Activated T-helper 1 cell treated with anti-CD3 and anti-CD28 coated beads, Interleukin-12 subunit alpha, Interleukin-12 subunit beta, Interleukin-2, Interleukin-4 antibody, amounts not matched to agents 30 ng/mL and 10 ng/mL and 1 ng/mL, durations not matched to agents 14 hours and 24 hours and 36 hours (primary cell): ENCODE measurements around the gene ERC1. TPM values are rescaled to one million over a fixed set of nuclear protein-coding genes. Genes with fewer than 3 reads are reported as not detected.
"Not testable (repeated sequence)": the region's sequence is repeated elsewhere in the genome, so short reads cannot be mapped to it uniquely, and the experiment has no call there.

Experiments used
- DNase-seq: peaks from one replicate; pipeline ENCODE4 v3.0.0; 2021; ENCODE audit warnings: low spot score
- H3K27ac Mint-ChIP-seq: one replicate; pipeline ENCODE4 v1.8.0; 2021; ENCODE audit warnings: mild to moderate bottlenecking, mixed read lengths
- H3K27me3 Mint-ChIP-seq: one replicate; pipeline ENCODE4 v1.8.0; 2022; ENCODE audit warnings: mild to moderate bottlenecking, moderate library complexity, mixed read lengths; ENCODE audit not compliant: insufficient read depth
- H3K36me3 Mint-ChIP-seq: one replicate; pipeline ENCODE4 v1.8.0; 2021; ENCODE audit warnings: low read depth, mixed read lengths
- H3K4me1 Mint-ChIP-seq: one replicate; pipeline ENCODE4 v1.8.0; 2021; ENCODE audit warnings: low read depth, mixed read lengths
- H3K4me3 Mint-ChIP-seq: one replicate; pipeline ENCODE4 v1.8.0; 2021; ENCODE audit warnings: mild to moderate bottlenecking, moderate library complexity, mixed read lengths
- H3K9me3 Mint-ChIP-seq: one replicate; pipeline ENCODE4 v1.8.0; 2021; ENCODE audit warnings: mixed read lengths
- intact Hi-C: fragments of 100-400 bp; cut with micrococcal nuclease; formaldehyde crosslinking; loops from one replicate; pipeline ENCODE4 v1.15.1; 2024
- total RNA-seq: library from RNA; stranded (reverse); gene quantifications from 2 replicates; pipeline ENCODE4 v1.2.3, GENCODE V29; 2022

The ERC1 gene
- total RNA-seq, 1 donor from 2014 or later, result 33.6 TPM

DNA sequence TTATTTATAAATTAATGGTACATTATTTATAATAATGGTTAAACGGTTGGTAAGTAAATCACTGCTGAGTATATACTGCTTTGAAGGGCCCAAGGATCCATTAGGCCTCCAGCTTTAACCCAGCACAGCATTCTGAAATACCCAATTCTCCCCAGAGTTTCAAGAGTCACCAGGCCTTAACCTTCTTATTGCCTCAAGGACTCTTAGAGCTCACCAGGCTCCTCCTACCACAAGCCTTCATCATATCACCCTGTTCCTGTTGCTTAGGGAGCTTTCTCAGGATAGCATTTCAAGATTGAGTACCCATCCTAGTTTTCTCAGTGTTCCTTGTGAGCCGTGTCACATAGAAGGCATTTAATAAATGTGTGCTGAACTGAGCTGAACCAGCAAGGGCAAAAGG lies 360.9 kb downstream of the ERC1 start:
- H3K9me3 Mint-ChIP-seq, result no peaks in the 10 kb centered on the region
- H3K27me3 Mint-ChIP-seq, result no peaks in the 10 kb centered on the region
- no peak for DNase-seq
- H3K27ac Mint-ChIP-seq, result no peak overlapping the region
- H3K4me3 Mint-ChIP-seq, result no peak overlapping the region
- H3K36me3 Mint-ChIP-seq, result no peaks in the 10 kb centered on the region
- intact Hi-C loops, result no loop called here
- H3K4me1 Mint-ChIP-seq, result no peaks in the 10 kb centered on the region

DNA sequence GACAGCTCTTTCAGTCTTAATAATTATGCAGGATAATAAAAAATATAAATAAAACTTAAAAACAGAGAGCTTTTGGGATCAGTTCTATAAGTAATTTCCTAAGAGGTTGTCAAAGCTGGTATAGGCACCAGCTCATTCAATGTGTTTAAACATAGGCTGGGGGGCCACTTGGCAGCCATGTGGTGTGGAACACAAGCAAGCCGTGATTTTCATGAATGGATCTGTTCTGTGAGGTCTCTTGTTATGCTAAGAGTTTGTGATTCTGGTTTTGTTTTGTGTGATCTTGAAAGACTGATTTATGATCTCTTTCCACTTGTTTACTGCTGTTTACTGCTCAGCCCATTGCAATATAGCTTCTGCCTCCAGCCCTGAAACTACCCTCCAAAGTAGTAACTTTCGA lies 362.4 kb downstream of the ERC1 start:
- Mint-ChIP-seq H3K4me3 (no peak overlapping the region), H3K27ac (no peak overlapping the region), H3K27me3 (no peaks in the 10 kb centered on the region), H3K9me3 (no peaks in the 10 kb centered on the region), H3K36me3 (no peaks in the 10 kb centered on the region), H3K4me1 (no peaks in the 10 kb centered on the region)
- intact Hi-C loops, result no loop called here
- no peak for DNase-seq

DNA sequence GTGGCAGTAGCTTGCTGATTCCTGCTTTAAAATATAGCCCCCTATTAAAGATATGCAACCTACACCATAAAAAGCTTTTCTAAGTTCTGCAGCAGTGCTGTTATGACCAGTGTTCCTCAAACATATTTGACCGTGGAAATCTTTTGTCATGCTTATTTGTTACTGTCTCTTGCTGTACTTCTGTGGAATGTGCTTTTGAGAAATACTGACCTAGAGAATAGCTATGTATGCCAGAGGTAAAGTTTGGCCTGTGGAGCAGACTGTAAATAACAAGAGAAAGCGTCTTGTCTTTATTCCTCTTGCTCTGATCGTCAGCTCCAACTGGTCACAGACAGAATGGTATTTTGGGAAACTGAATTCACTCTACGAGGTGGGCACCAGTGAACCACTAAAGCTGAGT lies 364.4 kb downstream of the ERC1 start:
- intact Hi-C loops, result no loop called here
- no peaks in the 10 kb centered on the region for H3K36me3 Mint-ChIP-seq
- H3K4me1 Mint-ChIP-seq, result no peaks in the 10 kb centered on the region
- H3K4me3 Mint-ChIP-seq, result no peak overlapping the region
- no peaks in the 10 kb centered on the region for H3K9me3 Mint-ChIP-seq
- H3K27ac Mint-ChIP-seq, result no peak overlapping the region
- H3K27me3 Mint-ChIP-seq, result no peaks in the 10 kb centered on the region
- DNase-seq, result no peak

DNA sequence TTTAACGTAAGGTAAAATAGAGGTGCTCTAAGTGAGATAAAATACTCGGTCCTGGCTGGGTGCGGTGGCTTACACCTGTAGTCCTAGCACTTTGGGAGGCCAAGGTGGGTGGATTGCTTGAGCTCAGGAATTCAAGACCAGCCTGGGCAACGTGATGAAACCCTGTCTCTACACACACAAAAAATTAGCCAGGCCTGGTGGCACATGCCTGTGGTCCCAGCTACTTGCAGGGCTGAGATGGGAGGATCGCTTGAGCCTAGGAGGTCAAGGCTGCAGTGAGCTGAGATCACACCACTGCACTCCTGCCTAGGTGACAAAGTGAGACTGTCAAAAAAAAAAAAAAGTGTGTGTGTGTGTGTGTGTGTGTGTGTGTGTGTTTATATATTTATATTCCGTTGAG lies 364.8 kb downstream of the ERC1 start:
- H3K27ac Mint-ChIP-seq, H3K4me1 Mint-ChIP-seq, DNase-seq, H3K4me3 Mint-ChIP-seq, H3K9me3 Mint-ChIP-seq, H3K36me3 Mint-ChIP-seq, intact Hi-C loops, H3K27me3 Mint-ChIP-seq: not testable (repeated sequence)

DNA sequence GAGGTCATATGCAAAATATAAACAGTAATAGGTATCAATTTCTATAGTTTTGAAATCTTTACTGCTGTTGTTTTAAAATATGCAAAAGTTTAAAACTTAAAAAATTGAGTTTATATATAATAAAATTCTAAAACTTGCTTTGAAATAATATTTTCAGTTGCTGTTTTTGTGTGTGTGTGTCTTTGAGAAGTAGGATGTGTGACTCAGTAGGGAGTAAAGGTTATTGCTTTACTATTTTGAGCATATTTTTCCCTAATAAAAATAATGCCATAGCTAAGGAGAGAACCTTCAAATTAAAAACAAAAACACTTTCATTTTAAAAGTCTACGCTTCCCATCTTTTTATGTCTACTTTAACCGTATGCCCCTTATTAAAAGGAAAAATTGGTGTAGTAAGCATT lies 365.3 kb downstream of the ERC1 start:
- intact Hi-C loops, result no loop called here
- no peaks in the 10 kb centered on the region for H3K4me1 Mint-ChIP-seq
- no peaks in the 10 kb centered on the region for H3K36me3 Mint-ChIP-seq
- H3K27me3 Mint-ChIP-seq, result no peaks in the 10 kb centered on the region
- H3K27ac Mint-ChIP-seq, result no peak overlapping the region
- DNase-seq, result no peak
- H3K9me3 Mint-ChIP-seq, result no peaks in the 10 kb centered on the region
- no peak overlapping the region for H3K4me3 Mint-ChIP-seq

DNA sequence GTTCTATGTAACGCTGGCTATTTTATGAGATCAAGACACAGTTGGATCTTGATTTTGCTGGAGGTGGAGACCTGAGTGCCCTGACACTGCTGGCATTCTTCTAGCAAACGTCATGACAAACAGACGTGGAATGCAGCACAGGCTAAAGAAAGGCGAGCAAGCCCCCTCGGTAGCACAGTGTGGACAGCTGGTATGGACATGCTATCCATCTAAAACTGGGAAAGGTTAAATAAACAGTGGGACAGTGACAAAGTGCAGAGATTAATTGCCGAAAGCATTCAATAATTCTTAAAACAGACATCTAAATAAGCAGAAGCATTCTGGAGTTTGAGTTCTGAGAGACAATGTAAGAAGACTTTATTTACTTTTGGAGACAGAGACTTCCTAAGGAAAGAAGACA lies 366.1 kb downstream of the ERC1 start:
- no peaks in the 10 kb centered on the region for H3K9me3 Mint-ChIP-seq
- intact Hi-C loops, result no loop called here
- no peaks in the 10 kb centered on the region for H3K4me1 Mint-ChIP-seq
- H3K27ac Mint-ChIP-seq, result no peak overlapping the region
- no peak overlapping the region for H3K4me3 Mint-ChIP-seq
- no peak for DNase-seq
- no peaks in the 10 kb centered on the region for H3K36me3 Mint-ChIP-seq
- no peaks in the 10 kb centered on the region for H3K27me3 Mint-ChIP-seq

DNA sequence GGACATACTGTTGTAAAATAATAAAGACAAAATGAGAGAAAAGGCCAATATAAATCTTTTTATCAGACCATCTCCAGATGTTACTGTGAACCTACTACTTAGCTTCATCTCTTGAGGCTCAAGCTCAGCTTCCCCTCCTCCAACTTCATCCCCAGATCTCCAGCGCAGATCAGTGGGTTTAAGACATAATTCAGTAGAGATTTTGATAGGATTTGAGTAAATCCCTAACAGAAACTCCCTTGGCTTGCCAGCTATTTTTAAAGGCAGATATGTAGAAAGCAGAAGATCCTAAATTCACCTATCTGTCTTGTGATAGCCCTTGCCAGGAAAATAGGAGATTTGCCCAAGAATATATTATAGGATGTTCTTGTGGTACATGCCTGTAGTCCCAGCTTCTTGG lies 366.7 kb downstream of the ERC1 start:
- intact Hi-C loops, result no loop called here
- no peaks in the 10 kb centered on the region for H3K9me3 Mint-ChIP-seq
- no peak overlapping the region for H3K27ac Mint-ChIP-seq
- H3K4me1 Mint-ChIP-seq, result no peaks in the 10 kb centered on the region
- DNase-seq, result no peak
- no peaks in the 10 kb centered on the region for H3K27me3 Mint-ChIP-seq
- no peak overlapping the region for H3K4me3 Mint-ChIP-seq
- no peaks in the 10 kb centered on the region for H3K36me3 Mint-ChIP-seq

DNA sequence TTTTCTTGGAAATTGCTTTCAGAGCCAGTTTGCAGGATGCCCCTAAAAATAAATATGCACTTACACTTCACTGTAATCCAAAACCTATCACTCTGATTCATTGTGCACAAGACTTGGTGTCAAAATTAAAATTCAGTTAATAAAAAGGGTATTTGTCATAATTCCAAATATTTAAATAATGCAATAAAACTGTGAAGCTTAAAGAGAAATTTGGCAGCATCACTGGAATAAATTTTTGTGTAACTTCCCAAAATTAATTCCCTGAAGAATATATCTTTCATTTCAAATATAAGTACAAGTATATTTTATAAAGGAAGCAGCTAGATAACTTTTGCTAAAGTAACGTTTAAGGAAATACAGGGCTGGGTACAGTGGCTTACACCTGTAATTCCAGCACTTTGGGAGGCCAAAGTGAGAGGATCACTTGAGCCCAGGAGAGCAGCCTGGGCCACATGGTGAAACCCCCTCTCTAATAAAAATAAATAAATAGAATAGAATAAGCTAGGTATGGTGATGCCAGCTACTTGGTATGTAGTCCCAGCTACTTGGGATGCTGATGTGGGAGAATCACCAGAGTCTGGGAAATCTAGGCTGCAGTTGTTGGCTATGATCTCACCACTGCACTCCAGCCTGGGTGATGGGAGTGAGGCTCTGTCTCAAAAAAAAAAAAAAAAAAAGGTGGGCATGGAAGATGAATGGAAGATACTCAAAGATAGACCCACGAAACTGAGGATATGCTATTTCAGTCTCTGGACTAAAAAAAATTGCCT lies 369.6 kb downstream of the ERC1 start:
- intact Hi-C loops, result no loop called here
- Mint-ChIP-seq H3K9me3 (no peaks in the 10 kb centered on the region), H3K27ac (no peak overlapping the region), H3K4me1 (no peaks in the 10 kb centered on the region), H3K36me3 (no peaks in the 10 kb centered on the region), H3K4me3 (no peak overlapping the region), H3K27me3 (no peaks in the 10 kb centered on the region)
- DNase-seq, result no peak

DNA sequence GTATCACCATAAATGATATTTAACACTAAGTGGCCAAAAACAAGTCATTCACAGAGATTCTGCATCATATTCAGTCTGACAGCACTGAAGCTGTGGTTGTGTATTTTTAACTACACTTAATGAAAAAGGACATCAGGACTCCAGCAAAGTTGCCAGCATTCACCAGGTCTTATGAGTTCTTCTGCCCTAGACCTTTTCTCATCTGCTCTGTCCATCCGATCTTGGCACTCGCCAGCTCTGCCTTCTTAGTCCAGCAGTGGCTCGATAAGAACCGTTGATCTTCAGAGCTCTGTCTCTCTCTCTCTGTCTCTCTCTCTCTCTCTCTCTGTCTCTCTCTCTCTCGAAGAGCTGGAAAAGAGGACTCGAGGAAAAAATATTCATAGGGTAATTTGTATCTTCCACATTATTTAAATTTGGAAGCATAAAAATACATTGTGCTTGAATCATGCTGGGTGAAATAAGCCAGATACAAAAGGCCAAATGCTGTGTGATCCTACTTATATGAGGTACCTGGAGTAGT lies 371.2 kb downstream of the ERC1 start:
- Mint-ChIP-seq H3K4me3 (no peak overlapping the region), H3K36me3 (no peaks in the 10 kb centered on the region), H3K9me3 (no peaks in the 10 kb centered on the region), H3K27me3 (no peaks in the 10 kb centered on the region), H3K4me1 (no peaks in the 10 kb centered on the region), H3K27ac (no peak overlapping the region)
- no peak for DNase-seq
- intact Hi-C loops, result no loop called here

DNA sequence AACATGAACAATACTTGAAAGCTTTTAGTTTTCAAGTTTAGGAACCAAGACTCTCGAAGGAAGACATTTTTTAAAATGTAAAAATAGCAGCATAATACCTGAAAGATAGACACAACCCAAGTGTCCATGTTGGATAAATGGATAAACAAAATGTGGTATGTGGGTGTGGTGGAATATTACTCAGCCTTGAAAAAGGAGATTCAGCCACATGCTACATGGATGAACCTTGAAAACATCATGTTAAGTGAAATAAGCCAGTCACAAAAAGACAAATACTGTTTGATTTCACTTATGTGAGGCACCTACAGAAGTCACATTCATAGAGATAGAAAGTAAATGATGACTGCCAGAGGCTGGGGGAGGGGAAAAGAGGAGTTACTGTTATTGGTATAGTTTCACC lies 374.7 kb downstream of the ERC1 start:
- no peaks in the 10 kb centered on the region for H3K9me3 Mint-ChIP-seq
- H3K4me1 Mint-ChIP-seq, result no peaks in the 10 kb centered on the region
- DNase-seq, result no peak
- no peak overlapping the region for H3K27ac Mint-ChIP-seq
- intact Hi-C loops, result no loop called here
- no peaks in the 10 kb centered on the region for H3K27me3 Mint-ChIP-seq
- H3K36me3 Mint-ChIP-seq, result no peaks in the 10 kb centered on the region
- H3K4me3 Mint-ChIP-seq, result no peak overlapping the region

DNA sequence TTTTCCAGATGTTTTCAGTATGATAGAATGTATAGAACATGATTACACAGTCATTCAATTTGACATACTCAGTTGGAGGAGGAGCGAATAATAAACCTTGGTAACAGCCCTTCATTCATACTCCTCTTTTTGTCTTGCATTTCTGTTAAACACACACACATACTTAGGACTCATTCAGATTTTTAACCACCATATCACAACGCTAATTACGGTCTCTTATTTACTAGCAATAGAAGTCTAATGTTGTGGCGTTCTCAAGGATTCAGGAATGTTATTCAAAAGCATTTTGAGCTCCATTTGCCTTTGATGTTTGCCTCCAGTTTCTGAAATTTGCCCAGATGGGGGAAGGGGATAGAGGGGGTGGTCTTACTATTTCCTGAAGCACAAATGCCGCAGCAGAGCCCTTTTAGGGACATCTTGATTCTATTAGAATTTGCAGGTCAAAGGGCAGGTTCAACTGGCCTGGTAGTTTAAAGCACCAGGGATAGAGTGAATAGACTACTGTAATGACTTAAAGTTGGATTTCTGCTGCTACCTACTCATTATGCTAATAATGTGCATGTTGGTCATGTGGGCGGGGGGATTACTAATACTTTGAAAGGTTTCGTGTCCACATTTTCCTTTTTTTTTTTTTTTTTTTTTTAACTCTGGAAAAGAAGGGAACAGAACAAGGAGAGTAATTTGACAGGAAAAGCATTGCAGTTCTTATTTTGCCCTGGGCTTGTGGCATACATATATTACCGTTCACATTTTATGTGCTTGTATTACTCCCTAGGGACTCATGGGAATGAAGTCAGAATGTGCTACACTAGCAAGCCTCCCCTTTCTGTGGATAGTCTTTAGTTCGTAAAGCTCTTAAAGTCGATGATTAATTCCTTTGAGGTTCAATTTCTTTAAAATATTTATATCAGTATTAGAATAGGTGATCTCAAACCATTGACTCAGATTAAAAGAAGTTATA lies 376.6 kb downstream of the ERC1 start:
- H3K36me3 Mint-ChIP-seq, result no peaks in the 10 kb centered on the region
- H3K9me3 Mint-ChIP-seq, result no peaks in the 10 kb centered on the region
- H3K4me1 Mint-ChIP-seq, result no peaks in the 10 kb centered on the region
- no peak for DNase-seq
- H3K27me3 Mint-ChIP-seq, result no peaks in the 10 kb centered on the region
- intact Hi-C loops, result no loop called here
- no peak overlapping the region for H3K27ac Mint-ChIP-seq
- H3K4me3 Mint-ChIP-seq, result no peak overlapping the region

DNA sequence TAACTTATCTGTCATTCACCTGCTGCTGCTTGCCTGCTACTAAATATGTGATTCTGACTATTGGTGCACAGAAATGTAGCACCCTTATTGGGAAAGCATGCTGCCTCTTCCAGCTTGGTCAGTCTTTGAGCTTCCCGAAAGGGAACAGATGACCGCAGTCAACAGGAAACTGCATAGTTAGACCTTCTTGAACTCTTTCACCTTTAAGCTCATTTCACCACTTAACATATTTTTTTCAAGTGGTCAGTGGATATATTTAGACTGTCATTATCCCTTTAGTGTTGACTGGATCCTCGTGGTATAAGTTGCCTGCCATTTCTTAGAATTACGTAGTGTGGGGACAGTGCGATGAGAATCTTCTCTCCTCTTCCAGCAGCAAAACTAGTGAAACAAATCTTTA lies 378.4 kb downstream of the ERC1 start:
- H3K4me1 Mint-ChIP-seq, result no peaks in the 10 kb centered on the region
- H3K4me3 Mint-ChIP-seq, result no peak overlapping the region
- intact Hi-C loops, result no loop called here
- no peak overlapping the region for H3K27ac Mint-ChIP-seq
- H3K27me3 Mint-ChIP-seq, result no peaks in the 10 kb centered on the region
- H3K9me3 Mint-ChIP-seq, result no peaks in the 10 kb centered on the region
- no peak for DNase-seq
- H3K36me3 Mint-ChIP-seq, result no peaks in the 10 kb centered on the region

DNA sequence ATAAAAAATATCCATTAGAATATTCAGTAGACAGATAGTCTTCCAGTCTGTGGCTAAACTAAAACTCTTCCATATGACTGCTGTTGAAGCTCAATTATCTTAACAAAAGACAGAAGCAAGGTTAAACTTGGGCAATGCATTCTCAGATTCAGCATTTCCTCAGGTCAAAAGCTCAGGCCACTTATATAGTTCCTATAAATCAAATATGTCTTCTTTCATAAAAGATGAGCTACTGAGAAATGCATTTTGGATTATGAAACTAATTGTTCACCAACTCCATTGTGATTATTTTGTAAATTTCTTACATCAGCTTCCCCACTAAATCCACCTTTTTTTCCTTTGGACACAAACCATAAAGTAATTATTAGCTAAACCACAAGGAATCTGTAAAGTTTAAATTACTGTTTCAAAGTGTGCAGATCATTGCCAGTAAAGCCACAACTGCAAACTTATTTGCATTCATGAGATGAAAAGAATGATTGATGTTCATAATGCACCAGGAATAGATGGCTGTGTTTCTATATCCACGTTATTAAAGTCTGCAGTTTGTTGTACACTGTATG lies 379.0 kb downstream of the ERC1 start:
- H3K27ac Mint-ChIP-seq, result no peak overlapping the region
- no peaks in the 10 kb centered on the region for H3K36me3 Mint-ChIP-seq
- no peaks in the 10 kb centered on the region for H3K4me1 Mint-ChIP-seq
- H3K27me3 Mint-ChIP-seq, result no peaks in the 10 kb centered on the region
- no peak overlapping the region for H3K4me3 Mint-ChIP-seq
- no peaks in the 10 kb centered on the region for H3K9me3 Mint-ChIP-seq
- intact Hi-C loops, result no loop called here
- DNase-seq, result no peak
